Measurements from ENCODE around the gene SUCO.
"Not testable (repeated sequence)": the region's sequence is repeated elsewhere in the genome, so short reads cannot be mapped to it uniquely, and the experiment has no call there.

DNA sequence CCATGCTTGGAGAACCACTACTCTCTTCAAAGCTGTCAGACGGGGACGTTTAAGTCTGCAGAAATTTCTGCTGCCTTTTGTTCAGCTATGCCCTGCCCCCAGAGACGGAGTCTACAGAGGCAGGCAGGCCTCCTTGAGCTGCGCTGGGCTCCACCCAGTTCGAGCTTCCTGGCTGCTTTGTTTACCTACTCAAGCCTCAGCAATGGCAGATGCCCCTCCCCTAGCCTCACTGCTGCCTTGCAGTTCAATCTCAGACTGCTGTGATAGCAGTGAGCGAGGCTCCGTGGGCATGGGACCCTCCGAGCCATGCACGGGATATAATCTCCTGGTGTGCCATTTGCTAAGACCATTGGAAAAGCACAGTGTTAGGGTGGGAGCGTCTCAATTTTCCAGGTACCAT is 63.8 kb downstream of the SUCO start:
- TF ChIP-seq, protein P1, sequence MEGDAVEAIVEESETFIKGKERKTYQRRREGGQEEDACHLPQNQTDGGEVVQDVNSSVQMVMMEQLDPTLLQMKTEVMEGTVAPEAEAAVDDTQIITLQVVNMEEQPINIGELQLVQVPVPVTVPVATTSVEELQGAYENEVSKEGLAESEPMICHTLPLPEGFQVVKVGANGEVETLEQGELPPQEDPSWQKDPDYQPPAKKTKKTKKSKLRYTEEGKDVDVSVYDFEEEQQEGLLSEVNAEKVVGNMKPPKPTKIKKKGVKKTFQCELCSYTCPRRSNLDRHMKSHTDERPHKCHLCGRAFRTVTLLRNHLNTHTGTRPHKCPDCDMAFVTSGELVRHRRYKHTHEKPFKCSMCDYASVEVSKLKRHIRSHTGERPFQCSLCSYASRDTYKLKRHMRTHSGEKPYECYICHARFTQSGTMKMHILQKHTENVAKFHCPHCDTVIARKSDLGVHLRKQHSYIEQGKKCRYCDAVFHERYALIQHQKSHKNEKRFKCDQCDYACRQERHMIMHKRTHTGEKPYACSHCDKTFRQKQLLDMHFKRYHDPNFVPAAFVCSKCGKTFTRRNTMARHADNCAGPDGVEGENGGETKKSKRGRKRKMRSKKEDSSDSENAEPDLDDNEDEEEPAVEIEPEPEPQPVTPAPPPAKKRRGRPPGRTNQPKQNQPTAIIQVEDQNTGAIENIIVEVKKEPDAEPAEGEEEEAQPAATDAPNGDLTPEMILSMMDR (conservative IDR thresholded peaks at IDR 0.05; ENCODE audit: low read depth, low read length) = not testable (repeated sequence)
- not testable (repeated sequence) for TF ChIP-seq EZH2 (IDR thresholded peaks at IDR 0.05; ENCODE audit: borderline replicate concordance, low read depth, low read length, poor library complexity, severe bottlenecking)
